ENCODE measurements around the gene UPF2. TPM values are rescaled to one million over a fixed set of nuclear protein-coding genes. Genes with fewer than 3 reads are reported as not detected.

The UPF2 gene
- total and polyA plus RNA-seq, 12 donors: 5.1 to 24.3 (median 12.1) TPM

DNA sequence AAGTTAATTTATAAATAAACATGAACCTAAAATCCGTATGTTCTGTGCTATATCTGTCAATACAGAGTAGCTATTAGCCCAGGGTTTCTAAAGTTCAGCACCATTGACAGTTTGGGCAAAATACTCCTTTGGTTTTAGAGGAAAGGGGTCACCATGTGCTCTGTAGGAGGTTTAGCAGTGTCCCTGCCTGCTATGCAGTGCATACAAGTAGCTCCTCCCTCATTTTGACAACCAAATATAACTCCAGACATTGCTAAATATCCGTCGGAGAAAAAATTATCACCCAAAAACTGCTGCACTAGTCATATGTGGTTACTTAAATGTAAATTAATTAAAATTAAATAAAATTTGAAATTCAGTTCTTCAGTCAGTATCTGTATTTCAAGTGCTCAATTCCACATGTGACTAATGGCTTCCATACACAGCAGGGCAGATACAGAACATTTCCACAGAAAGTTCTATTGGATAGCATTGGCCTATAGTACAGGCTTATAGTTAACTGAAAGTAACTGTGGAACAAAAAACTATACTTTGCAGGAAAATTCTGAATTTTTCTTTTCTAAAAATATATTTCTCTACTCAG, 6.4 kb downstream of the UPF2 start:
- Histone ChIP-seq H3K4me3 (no peak overlapping the region), H3K27me3 (no peaks in the 10 kb centered on the region), H3K4me1 (replicated peaks in 1 of 2) (peaks cover 0 to 9% of the 10 kb centered on the region in 2 donors), H3K27ac (no peak overlapping the region), H3K36me3 (replicated peaks in 1 of 2) (peaks cover 0 to 16% of the 10 kb centered on the region in 2 donors), H3K9me3 (replicated peaks in 1 of 3) (no peaks in the 10 kb centered on the region)
- no peak for DNase-seq
- intact Hi-C loops (cut with DNase I): no loop called here
- TF ChIP-seq POLR2A (IDR thresholded peaks at IDR 0.05): no peak
- TF ChIP-seq, protein P1, sequence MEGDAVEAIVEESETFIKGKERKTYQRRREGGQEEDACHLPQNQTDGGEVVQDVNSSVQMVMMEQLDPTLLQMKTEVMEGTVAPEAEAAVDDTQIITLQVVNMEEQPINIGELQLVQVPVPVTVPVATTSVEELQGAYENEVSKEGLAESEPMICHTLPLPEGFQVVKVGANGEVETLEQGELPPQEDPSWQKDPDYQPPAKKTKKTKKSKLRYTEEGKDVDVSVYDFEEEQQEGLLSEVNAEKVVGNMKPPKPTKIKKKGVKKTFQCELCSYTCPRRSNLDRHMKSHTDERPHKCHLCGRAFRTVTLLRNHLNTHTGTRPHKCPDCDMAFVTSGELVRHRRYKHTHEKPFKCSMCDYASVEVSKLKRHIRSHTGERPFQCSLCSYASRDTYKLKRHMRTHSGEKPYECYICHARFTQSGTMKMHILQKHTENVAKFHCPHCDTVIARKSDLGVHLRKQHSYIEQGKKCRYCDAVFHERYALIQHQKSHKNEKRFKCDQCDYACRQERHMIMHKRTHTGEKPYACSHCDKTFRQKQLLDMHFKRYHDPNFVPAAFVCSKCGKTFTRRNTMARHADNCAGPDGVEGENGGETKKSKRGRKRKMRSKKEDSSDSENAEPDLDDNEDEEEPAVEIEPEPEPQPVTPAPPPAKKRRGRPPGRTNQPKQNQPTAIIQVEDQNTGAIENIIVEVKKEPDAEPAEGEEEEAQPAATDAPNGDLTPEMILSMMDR (IDR thresholded peaks at IDR 0.05): no peak
- WGBS, 4 donors: 70 to 83% (median 80%) methylated on average over 3 of the region's 3 CpGs

DNA sequence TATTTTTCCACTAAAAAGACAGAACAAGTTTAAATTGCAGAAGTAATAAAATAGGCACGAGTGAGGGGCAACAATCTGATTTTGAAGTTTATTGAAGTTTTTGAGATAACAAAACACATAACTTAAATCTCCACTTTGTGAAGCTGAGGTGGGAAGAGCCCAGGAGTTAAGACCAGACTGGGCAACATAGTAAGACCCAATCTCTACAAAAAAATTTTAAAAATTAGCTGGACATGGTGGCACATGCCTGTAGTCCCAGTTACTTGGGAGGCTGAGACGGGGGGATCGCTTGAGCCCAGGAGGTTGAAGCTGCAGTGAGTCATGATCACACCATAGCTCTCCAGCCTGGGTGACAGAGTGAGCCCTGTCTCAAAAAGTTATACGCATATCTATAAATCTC, 11.2 kb downstream of the UPF2 start:
- H3K36me3 ChIP-seq (replicated peaks in 1 of 2): peaks cover 0 to 29% of the 10 kb centered on the region in 2 donors
- no peak overlapping the region for H3K4me3 ChIP-seq
- H3K4me1 ChIP-seq (replicated peaks in 1 of 2): no peaks in the 10 kb centered on the region
- no peak for DNase-seq
- no peaks in the 10 kb centered on the region for H3K27me3 ChIP-seq
- no peak overlapping the region for H3K27ac ChIP-seq
- H3K9me3 ChIP-seq (replicated peaks in 1 of 3): no peaks in the 10 kb centered on the region
- 87 to 98% (median 95%) methylated on average over 4 of the region's 4 CpGs for WGBS, 4 donors
- TF ChIP-seq, protein P1 (IDR thresholded peaks at IDR 0.05): no peak
- TF ChIP-seq POLR2A (IDR thresholded peaks at IDR 0.05): no peak
- intact Hi-C loops (cut with DNase I): no loop called here

DNA sequence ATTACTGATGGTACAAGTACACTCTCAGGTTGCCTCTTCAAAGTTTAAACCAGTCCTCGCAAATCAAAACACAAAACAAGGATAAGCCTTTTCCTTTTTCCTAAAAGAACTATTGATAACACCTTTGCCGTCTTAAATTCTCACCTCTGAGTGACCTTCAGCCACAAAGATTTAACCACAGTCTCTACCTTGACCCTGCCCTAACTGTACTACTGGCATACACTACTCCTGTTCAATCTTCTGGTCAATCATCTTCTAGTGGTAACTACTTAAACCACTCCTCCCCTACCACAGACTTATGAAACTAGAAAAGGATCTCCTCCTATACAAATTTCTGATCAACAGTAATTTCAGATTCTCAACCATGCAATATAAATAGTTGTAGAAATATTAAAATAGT, 15.1 kb downstream of the UPF2 start:
- DNase-seq: no peak
- intact Hi-C loops (cut with DNase I): no loop called here
- H3K4me3 ChIP-seq: no peak overlapping the region
- no peak for TF ChIP-seq POLR2A (IDR thresholded peaks at IDR 0.05)
- 90 to 96% (median 95%) methylated on average over 2 of the region's 2 CpGs for WGBS, 4 donors
- H3K36me3 ChIP-seq (replicated peaks in 1 of 2): peaks cover 0 to 12% of the 10 kb centered on the region in 2 donors
- H3K9me3 ChIP-seq (replicated peaks in 1 of 3): no peaks in the 10 kb centered on the region
- no peaks in the 10 kb centered on the region for H3K27me3 ChIP-seq
- no peak overlapping the region for H3K27ac ChIP-seq
- peaks cover 0 to 4% of the 10 kb centered on the region in 2 donors for H3K4me1 ChIP-seq (replicated peaks in 1 of 2)

DNA sequence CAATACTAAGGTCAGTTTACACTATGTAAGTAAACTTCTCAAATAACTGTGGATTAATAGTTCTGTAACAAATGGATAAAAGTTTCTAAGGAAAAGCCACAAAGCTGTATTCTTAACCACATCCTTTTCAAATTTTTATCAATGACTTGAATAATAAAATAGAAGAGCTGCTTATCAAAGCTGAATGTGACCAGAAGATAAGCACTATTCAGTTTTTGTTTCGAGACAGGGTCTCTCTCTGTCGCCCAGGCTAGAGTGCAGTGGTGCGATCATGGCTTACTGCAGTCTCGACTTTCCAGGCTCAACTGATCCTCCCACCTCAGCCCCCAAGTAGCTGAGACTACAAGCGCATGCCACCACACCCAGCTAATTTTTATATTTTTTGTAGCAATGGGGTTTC, 17.0 kb downstream of the UPF2 start:
- no peak for DNase-seq
- WGBS, 4 donors: 90 to 94% (median 92%) methylated on average over 4 to 5 of the region's 5 CpGs
- Histone ChIP-seq H3K27ac (no peak overlapping the region), H3K4me3 (no peak overlapping the region), H3K4me1 (replicated peaks in 1 of 2) (peaks cover 0 to 7% of the 10 kb centered on the region in 2 donors), H3K9me3 (replicated peaks in 1 of 3) (no peaks in the 10 kb centered on the region), H3K27me3 (no peaks in the 10 kb centered on the region), H3K36me3 (replicated peaks in 1 of 2) (peaks cover 0 to 12% of the 10 kb centered on the region in 2 donors)
- TF ChIP-seq POLR2A (IDR thresholded peaks at IDR 0.05): no peak
- TF ChIP-seq, protein P1 (IDR thresholded peaks at IDR 0.05): no peak
- intact Hi-C loops (cut with DNase I): no loop called here

Measured in adrenal gland (tissue), 12 donors.